MCF 10A (cell line): Measurements from ENCODE around the gene PSRC1. TPM values are rescaled to one million over a fixed set of nuclear protein-coding genes. Genes with fewer than 3 reads are reported as not detected.

Experiments
- BruUV-seq: library from RNA; stranded (reverse); fragments of 400-500 nt; replicated peaks from 2 replicates; lab custom pipeline; 2021; lab: Mats Ljungman, UMichigan
- CTCF ChIA-PET: fragments of 300-600 bp; sonication (Branson Sonifier 250); formaldehyde crosslinking; extraction: SDS; loops from one replicate; lab custom pipeline; 2021; ENCODE audit warnings: antibody characterized with exemption, inconsistent platforms; lab: Yijun Ruan, JAX
- POLR2A ChIA-PET: fragments of 300-600, 350-650 bp; sonication (Branson Sonifier 250); formaldehyde crosslinking; extraction: SDS; loops from one replicate; lab custom pipeline; 2020; ENCODE audit warnings: antibody characterized with exemption, inconsistent platforms; lab: Yijun Ruan, JAX
- DNase-seq: peaks from one replicate; pipeline ENCODE4 v3.0.0-alpha.2; 2018; ENCODE audit not compliant: unreplicated experiment
- H3K27ac Mint-ChIP-seq: one replicate; pipeline ENCODE4 v1.8.0; 2022; ENCODE audit warnings: mild to moderate bottlenecking, low read depth, mixed read lengths; ENCODE audit not compliant: unreplicated experiment
- H3K27me3 Mint-ChIP-seq: one replicate; pipeline ENCODE4 v1.8.0; 2022; ENCODE audit warnings: mixed read lengths; ENCODE audit not compliant: insufficient read depth, unreplicated experiment
- H3K36me3 Mint-ChIP-seq: one replicate; pipeline ENCODE4 v1.8.0; 2022; ENCODE audit warnings: mild to moderate bottlenecking, moderate library complexity, mixed read lengths; ENCODE audit not compliant: insufficient read depth, unreplicated experiment
- H3K4me1 Mint-ChIP-seq: one replicate; pipeline ENCODE4 v1.8.0; 2022; ENCODE audit warnings: mixed read lengths; ENCODE audit not compliant: insufficient read depth, unreplicated experiment
- H3K4me3 Mint-ChIP-seq: one replicate; pipeline ENCODE4 v1.8.0; 2022; ENCODE audit warnings: mild to moderate bottlenecking, moderate library complexity, mixed read lengths; ENCODE audit not compliant: unreplicated experiment
- H3K9me3 Mint-ChIP-seq: one replicate; pipeline ENCODE4 v1.8.0; 2022; ENCODE audit warnings: mixed read lengths; ENCODE audit not compliant: unreplicated experiment
- CTCF ChIP-seq: fragments of 200-600 bp; IDR thresholded peaks from one replicate; pipeline ENCODE4 v1.8.0; 2022; ENCODE audit warnings: antibody characterized with exemption, mild to moderate bottlenecking; ENCODE audit not compliant: unreplicated experiment
- intact Hi-C: fragments of 100-400 bp; cut with micrococcal nuclease; formaldehyde crosslinking; loops from 2 replicates; pipeline ENCODE4 v1.14.1; 2022
- total RNA-seq: library from RNA; stranded (reverse); gene quantifications from 2 replicates; pipeline ENCODE4 v1.2.3, GENCODE V29; 2022

PSRC1 gene
- total RNA-seq, 1 experiment from 2014 or later: 19.4 TPM

GRCh38 chr1:109298666-109299557, 16.0 kb upstream of the PSRC1 start:
- no TSS peak for BruUV-seq
- DNase-seq: peak; percentile 46
- Mint-ChIP-seq H3K9me3 (no peaks in the 10 kb centered on the region), H3K27ac (peak overlapping the region; percentile 75), H3K27me3 (no peaks in the 10 kb centered on the region), H3K36me3 (no peaks in the 10 kb centered on the region), H3K4me1 (peaks cover 17% of the 10 kb centered on the region), H3K4me3 (peak overlapping the region; percentile 24)
- POLR2A ChIA-PET: interaction anchor here (0.9 kb wide), 1 partner anchor 93 kb away, joined by 3 read pairs; no protein-coding TSS in a partner anchor
- CTCF ChIA-PET: interaction anchor here (0.6 to 0.8 kb wide), 2 partner anchors 9 to 18 kb away, joined by 3 to 5 read pairs; no protein-coding TSS in a partner anchor
- intact Hi-C loops: no loop called here
- no peak for TF ChIP-seq CTCF

GRCh38 chr1:109296782-109297181, 13.8 kb upstream of the PSRC1 start:
- Mint-ChIP-seq H3K4me1 (peaks cover 17% of the 10 kb centered on the region), H3K36me3 (no peaks in the 10 kb centered on the region), H3K9me3 (no peaks in the 10 kb centered on the region), H3K27me3 (no peaks in the 10 kb centered on the region), H3K4me3 (no peak overlapping the region), H3K27ac (peak overlapping the region; percentile 23)
- peak; percentile 47 for DNase-seq
- BruUV-seq: no TSS peak
- intact Hi-C loops: no loop called here
- CTCF ChIA-PET: interaction anchor here (0.6 to 1.4 kb wide), 7 partner anchors 16 to 1486 kb away, joined by 3 to 5 read pairs (median 3); no protein-coding TSS in a partner anchor
- no peak for TF ChIP-seq CTCF
- POLR2A ChIA-PET: interaction anchor here (1.9 to 2.1 kb wide), 2 partner anchors 14 to 95 kb away, joined by 5 to 8 read pairs; partner anchors contain the start of gene PSRC1

- Mint-ChIP-seq H3K4me1 (peaks cover 17% of the 10 kb centered on the region), H3K4me3 (no peak overlapping the region), H3K9me3 (no peaks in the 10 kb centered on the region), H3K36me3 (no peaks in the 10 kb centered on the region), H3K27ac (no peak overlapping the region), H3K27me3 (no peaks in the 10 kb centered on the region)
- DNase-seq: no peak
- POLR2A ChIA-PET: interaction anchor here (0.8 to 2.1 kb wide), 4 partner anchors 13 to 98 kb away, joined by 3 to 8 read pairs (median 4); partner anchors contain the start of gene PSRC1
- TF ChIP-seq CTCF: no peak
- CTCF ChIA-PET: interaction anchor here (0.6 to 1.4 kb wide), 3 partner anchors 13 to 49 kb away, joined by 3 to 5 read pairs (median 5); partner anchors contain the start of gene PSRC1
- no TSS peak for BruUV-seq
- intact Hi-C loops: no loop called here
These were observed 12.9 kb upstream of the PSRC1 start for GRCh38 chr1:109295712-109296415.
